Fibroblast of the aortic adventitia (primary cell): ENCODE results near the gene FOSL1. TPM values are rescaled to one million over a fixed set of nuclear protein-coding genes. Genes with fewer than 3 reads are reported as not detected.
A peak's percentile ranks its signal among the peaks of the same experiment; 100 is the strongest.

Source experiments
- DNase-seq: peaks from one replicate; pipeline ENCODE4 v3.0.0-alpha.2; 2010; ENCODE audit warnings: low read depth
- H3K4me3 ChIP-seq: 2 replicates; pipeline ENCODE4 v1.5.1; 2011; ENCODE audit warnings: low read depth, mild to moderate bottlenecking, control low read depth, low read length, moderate library complexity
- CTCF ChIP-seq: IDR thresholded peaks from 2 replicates; pipeline ENCODE4 v1.5.1; 2011; ENCODE audit warnings: mild to moderate bottlenecking, low read length, control low read depth, inconsistent platforms; ENCODE audit not compliant: insufficient read depth
- total RNA-seq: library from RNA; depleted of rRNA; stranded (reverse); fragments of >200 nt; gene quantifications from 2 replicates; pipeline ENCODE4 v1.2.3, GENCODE V29; 2012; ENCODE audit warnings: low replicate concordance

FOSL1 gene
- total RNA-seq, 1 donor: 73.9 TPM

- no peak for TF ChIP-seq CTCF
- DNase-seq: no peak
- H3K4me3 ChIP-seq: no peak overlapping the region
Measured at GRCh38 chr11:65882120-65883057, 17.8 kb downstream of the FOSL1 start.

- no peak overlapping the region for H3K4me3 ChIP-seq
- DNase-seq: no peak
- no peak for TF ChIP-seq CTCF
Measured at GRCh38 chr11:65880844-65881421, 19.3 kb downstream of the FOSL1 start.

- no peak for TF ChIP-seq CTCF
- no peak for DNase-seq
Measured at GRCh38 chr11:65880027-65880426, 20.2 kb downstream of the FOSL1 start.

GRCh38 chr11:65879617-65880016 lies 20.6 kb downstream of the FOSL1 start, which contains the start of gene CTSW:
CTSW (plus strand) TSS chr11:65879837; CDS start chr11:65879855, 18 bp downstream.
- H3K4me3 ChIP-seq: no peak within 1 kb of the TSS
- DNase-seq: no peak
- TF ChIP-seq CTCF: no peak

More at GRCh38 chr11:65880027-65880426, 20.2 kb downstream of the FOSL1 start:
- H3K4me3 ChIP-seq: no peak overlapping the region

- H3K4me3 ChIP-seq: peak overlapping the region; percentile 67
- no peak for TF ChIP-seq CTCF
- peak; percentile 91 for DNase-seq
Measured at GRCh38 chr11:65873318-65874156, 26.7 kb downstream of the FOSL1 start.

- no peak for TF ChIP-seq CTCF
- DNase-seq: no peak
- H3K4me3 ChIP-seq: peak within 1 kb of the TSS; percentile 67
Measured at GRCh38 chr11:65872586-65873317, 27.4 kb downstream of the FOSL1 start, which contains the start of gene EFEMP2. EFEMP2 (minus strand) TSS chr11:65872800; CDS start chr11:65872354, 446 bp downstream.
